A673 (cell line): Measurements from ENCODE around the gene SLIT3.

Experiments used
- CTCF ChIP-seq: fragments of 300-800, 200-600 bp; sonication (generic); conservative IDR thresholded peaks from 2 replicates; pipeline ENCODE4 v1.5.1; 2017; ENCODE audit warnings: low read depth, mild to moderate bottlenecking, antibody characterized with exemption, low read length, moderate library complexity, mixed read lengths
- EZH2 ChIP-seq: fragments of 200-600 bp; sonication (generic); IDR thresholded peaks from 2 replicates; pipeline ENCODE4 v1.6.1; 2017; ENCODE audit warnings: borderline replicate concordance, low read depth, mild to moderate bottlenecking, mixed read lengths, antibody characterized with exemption, low read length; ENCODE audit not compliant: poor library complexity, severe bottlenecking

- TF ChIP-seq CTCF: no peak
- TF ChIP-seq EZH2: no peak
Measured at GRCh38 chr5:169216866-169217265, 84.1 kb downstream of the SLIT3 start.
